ENCODE data around the gene GDF15. TPM values are rescaled to one million over a fixed set of nuclear protein-coding genes. Genes with fewer than 3 reads are reported as not detected.
"Not testable (repeated sequence)": the region's sequence is repeated elsewhere in the genome, so short reads cannot be mapped to it uniquely, and the experiment has no call there.

GDF15 gene
- total RNA-seq, 1 experiment from 2014 or later = 15.1 TPM

GRCh38 chr19:18363787-18364186 is 22.2 kb upstream of the GDF15 start:
- POLR2A ChIA-PET (ENCODE audit: unreplicated experiment) = no interaction called here
- Histone ChIP-seq H4K20me1 (ENCODE audit: insufficient read depth) (no peaks in the 10 kb centered on the region), H3K9me3 (ENCODE audit: insufficient read depth, low read depth) (no peaks in the 10 kb centered on the region), H3K27me3 (ENCODE audit: insufficient read depth, low read depth) (no peaks in the 10 kb centered on the region), H3K4me2 (peak overlapping the region; percentile 70; the same call in 1 of the 2 replicates), H3K9me2 (ENCODE audit: insufficient read depth) (no peaks in the 10 kb centered on the region), H2AFZ (no peak overlapping the region), H3F3A (ENCODE audit: insufficient read depth, low read depth) (peaks cover 52% of the 10 kb centered on the region), H3K4me1 (replicated peaks; ENCODE audit: insufficient read depth) (peaks cover 50% of the 10 kb centered on the region), H3K4me3 (no peak overlapping the region), H3K36me3 (ENCODE audit: low read depth) (0 out of 2 replicates have a peak, but pooled peaks cover 4% of the 10 kb centered on the region), H3K79me2 (ENCODE audit: low read depth) (no peaks in the 10 kb centered on the region), H3K27ac (peak overlapping the region; percentile 98)
- TF ChIP-seq EZH2 (IDR thresholded peaks at IDR 0.05; ENCODE audit: low read depth) (no peak), CTCF (conservative IDR thresholded peaks at IDR 0.05) (no peak)
- CTCF ChIA-PET = no interaction called here
- no TSS peak for BruUV-seq (replicated peaks)
- DNase-seq = no peak
- intact Hi-C loops (cut with micrococcal nuclease; ENCODE audit: unreplicated experiment) = loop anchor here (2.0 kb wide), 1 partner anchor 17 kb away; no protein-coding TSS in a partner anchor

- H3K36me3 ChIP-seq (ENCODE audit: low read depth); H3K79me2 ChIP-seq (ENCODE audit: low read depth); H4K20me1 ChIP-seq (ENCODE audit: insufficient read depth); H3K9me3 ChIP-seq (ENCODE audit: insufficient read depth, low read depth); H2AFZ ChIP-seq; H3K9me2 ChIP-seq (ENCODE audit: insufficient read depth); H3K27me3 ChIP-seq (ENCODE audit: insufficient read depth, low read depth): not testable (repeated sequence)
- H3K4me2 ChIP-seq = peak overlapping the region; percentile 70
- peaks cover 52% of the 10 kb centered on the region for H3F3A ChIP-seq (ENCODE audit: insufficient read depth, low read depth)
- peak in 1 of 2 experiments; percentile 26 for DNase-seq
- H3K27ac ChIP-seq = peak overlapping the region; percentile 98
- POLR2A ChIA-PET (ENCODE audit: unreplicated experiment) = interaction anchor here (0.6 kb wide), 1 partner anchor 869 kb away, joined by 3 read pairs; no protein-coding TSS in a partner anchor
- CTCF ChIA-PET = interaction anchor here (0.7 kb wide), 1 partner anchor 15 kb away, joined by 5 read pairs; no protein-coding TSS in a partner anchor
- TSS peak; percentile 80 for BruUV-seq (replicated peaks)
- peak overlapping the region; percentile 2; the same call in 1 of the 2 replicates for H3K4me3 ChIP-seq
- intact Hi-C loops (cut with micrococcal nuclease; ENCODE audit: unreplicated experiment) = loop anchor here (2.0 kb wide), 1 partner anchor 16 kb away; no protein-coding TSS in a partner anchor
- peaks cover 50% of the 10 kb centered on the region for H3K4me1 ChIP-seq (replicated peaks; ENCODE audit: insufficient read depth)
Measured at GRCh38 chr19:18364277-18364825, 21.6 kb upstream of the GDF15 start.

GRCh38 chr19:18364826-18365528 is 21.0 kb upstream of the GDF15 start:
- H3F3A ChIP-seq (ENCODE audit: insufficient read depth, low read depth) = peaks cover 52% of the 10 kb centered on the region
- no peaks in the 10 kb centered on the region for H3K9me3 ChIP-seq (ENCODE audit: insufficient read depth, low read depth)
- H3K36me3 ChIP-seq (ENCODE audit: low read depth) = 0 out of 2 replicates have a peak, but pooled peaks cover 3% of the 10 kb centered on the region
- no peak for TF ChIP-seq EZH2 (IDR thresholded peaks at IDR 0.05; ENCODE audit: low read depth)
- no peak for TF ChIP-seq CTCF (conservative IDR thresholded peaks at IDR 0.05)
- H3K27ac ChIP-seq = peak overlapping the region; percentile 98
- no peak overlapping the region for H2AFZ ChIP-seq
- ChIA-PET CTCF (interaction anchor here (0.6 to 0.7 kb wide), 2 partner anchors 16 to 54 kb away, joined by 3 to 5 read pairs; partner anchors contain the start of gene SSBP4), POLR2A (ENCODE audit: unreplicated experiment) (interaction anchor here (0.6 kb wide), 1 partner anchor 870 kb away, joined by 3 read pairs; no protein-coding TSS in a partner anchor)
- H3K9me2 ChIP-seq (ENCODE audit: insufficient read depth) = no peaks in the 10 kb centered on the region
- no peaks in the 10 kb centered on the region for H4K20me1 ChIP-seq (ENCODE audit: insufficient read depth)
- peak overlapping the region; percentile 70 for H3K4me2 ChIP-seq
- no peaks in the 10 kb centered on the region for H3K27me3 ChIP-seq (ENCODE audit: insufficient read depth, low read depth)
- peak overlapping the region; percentile 2; the same call in 1 of the 2 replicates for H3K4me3 ChIP-seq
- DNase-seq = peak; percentile 79 to 100
- H3K4me1 ChIP-seq (replicated peaks; ENCODE audit: insufficient read depth) = peaks cover 50% of the 10 kb centered on the region
- intact Hi-C loops (cut with micrococcal nuclease; ENCODE audit: unreplicated experiment) = loop anchor here (1.0 to 2.0 kb wide), 2 partner anchors 9 to 16 kb away; no protein-coding TSS in a partner anchor
- no TSS peak for BruUV-seq (replicated peaks)
- H3K79me2 ChIP-seq (ENCODE audit: low read depth) = no peaks in the 10 kb centered on the region

All from PC-9 (cell line).